Glutamatergic neuron (in vitro differentiated cells): ENCODE data around the gene TLR5. TPM values are rescaled to one million over a fixed set of nuclear protein-coding genes. Genes with fewer than 3 reads are reported as not detected.

Source experiments
- DNase-seq: peaks from one replicate; pipeline ENCODE4 v3.0.0; 2022
- H3K27ac Mint-ChIP-seq: one replicate; pipeline ENCODE4 v1.8.0; 2020; ENCODE audit warnings: mild to moderate bottlenecking, mixed read lengths, inconsistent platforms; ENCODE audit not compliant: unreplicated experiment
- H3K27me3 Mint-ChIP-seq: one replicate; pipeline ENCODE4 v1.8.0; 2020; ENCODE audit warnings: mild to moderate bottlenecking, moderate library complexity, mixed read lengths, inconsistent platforms; ENCODE audit not compliant: unreplicated experiment
- H3K36me3 Mint-ChIP-seq: one replicate; pipeline ENCODE4 v1.8.0; 2020; ENCODE audit warnings: mild to moderate bottlenecking, mixed read lengths, inconsistent platforms; ENCODE audit not compliant: unreplicated experiment
- H3K4me1 Mint-ChIP-seq: one replicate; pipeline ENCODE4 v1.8.0; 2020; ENCODE audit warnings: mild to moderate bottlenecking, low read depth, mixed read lengths, inconsistent platforms; ENCODE audit not compliant: unreplicated experiment
- H3K4me3 Mint-ChIP-seq: one replicate; pipeline ENCODE4 v1.8.0; 2020; ENCODE audit warnings: mild to moderate bottlenecking, mixed read lengths, inconsistent platforms; ENCODE audit not compliant: unreplicated experiment
- H3K9me3 Mint-ChIP-seq: one replicate; pipeline ENCODE4 v1.8.0; 2020; ENCODE audit warnings: mild to moderate bottlenecking, moderate library complexity, mixed read lengths, inconsistent platforms; ENCODE audit not compliant: unreplicated experiment
- CTCF ChIP-seq: fragments of 200-600 bp; sonication (generic); IDR thresholded peaks from one replicate; pipeline ENCODE4 v1.5.0; 2021; ENCODE audit not compliant: partially characterized antibody, unreplicated experiment
- total RNA-seq: library from RNA; stranded (reverse); fragmentation: NEBNext Ultra II Directional; extraction: Animal tissue kit (Norgen Biotek cat#: 25700); gene quantifications from one replicate; pipeline ENCODE4 v1.2.1, GENCODE V29; 2021; ENCODE audit not compliant: unreplicated experiment

TLR5 gene
- total RNA-seq, 1 donor from 2014 or later = not detected

GRCh38 chr1:223076362-223076761 lies 66.7 kb downstream of the TLR5 start:
- H3K36me3 Mint-ChIP-seq = no peaks in the 10 kb centered on the region
- H3K27me3 Mint-ChIP-seq = no peaks in the 10 kb centered on the region
- peaks cover 6% of the 10 kb centered on the region for H3K4me1 Mint-ChIP-seq
- no peaks in the 10 kb centered on the region for H3K9me3 Mint-ChIP-seq
- DNase-seq = no peak
- no peak for TF ChIP-seq CTCF
- H3K4me3 Mint-ChIP-seq = no peak overlapping the region
- no peak overlapping the region for H3K27ac Mint-ChIP-seq

- H3K4me1 Mint-ChIP-seq = peaks cover 6% of the 10 kb centered on the region
- H3K27ac Mint-ChIP-seq = no peak overlapping the region
Measured at GRCh38 chr1:223075834-223076233, 67.2 kb downstream of the TLR5 start.

GRCh38 chr1:223074445-223075300 lies 68.4 kb downstream of the TLR5 start:
- H3K4me3 Mint-ChIP-seq = no peak overlapping the region
- peaks cover 6% of the 10 kb centered on the region for H3K4me1 Mint-ChIP-seq
- no peaks in the 10 kb centered on the region for H3K9me3 Mint-ChIP-seq
- no peaks in the 10 kb centered on the region for H3K36me3 Mint-ChIP-seq
- no peaks in the 10 kb centered on the region for H3K27me3 Mint-ChIP-seq
- TF ChIP-seq CTCF = no peak
- H3K27ac Mint-ChIP-seq = no peak overlapping the region
- DNase-seq = no peak

More at GRCh38 chr1:223075834-223076233, 67.2 kb downstream of the TLR5 start:
- no peak overlapping the region for H3K4me3 Mint-ChIP-seq
- no peaks in the 10 kb centered on the region for H3K36me3 Mint-ChIP-seq
- TF ChIP-seq CTCF = no peak
- no peaks in the 10 kb centered on the region for H3K27me3 Mint-ChIP-seq
- no peaks in the 10 kb centered on the region for H3K9me3 Mint-ChIP-seq
- DNase-seq = no peak

- H3K27ac Mint-ChIP-seq = no peak overlapping the region
- no peak overlapping the region for H3K4me3 Mint-ChIP-seq
- H3K27me3 Mint-ChIP-seq = peaks cover 2% of the 10 kb centered on the region
- no peaks in the 10 kb centered on the region for H3K4me1 Mint-ChIP-seq
- H3K36me3 Mint-ChIP-seq = no peaks in the 10 kb centered on the region
- peaks cover 1% of the 10 kb centered on the region for H3K9me3 Mint-ChIP-seq
- TF ChIP-seq CTCF = no peak
- no peak for DNase-seq
Measured at GRCh38 chr1:223068900-223069665, 74.0 kb downstream of the TLR5 start.

GRCh38 chr1:223067914-223068313 lies 75.1 kb downstream of the TLR5 start:
- no peaks in the 10 kb centered on the region for H3K4me1 Mint-ChIP-seq
- no peak for DNase-seq
- H3K9me3 Mint-ChIP-seq = peaks cover 1% of the 10 kb centered on the region
- no peaks in the 10 kb centered on the region for H3K36me3 Mint-ChIP-seq
- no peak overlapping the region for H3K4me3 Mint-ChIP-seq
- H3K27ac Mint-ChIP-seq = no peak overlapping the region
- no peak for TF ChIP-seq CTCF
- H3K27me3 Mint-ChIP-seq = peaks cover 2% of the 10 kb centered on the region
